ENCODE data around the gene GHR.

- TF ChIP-seq, protein P1, sequence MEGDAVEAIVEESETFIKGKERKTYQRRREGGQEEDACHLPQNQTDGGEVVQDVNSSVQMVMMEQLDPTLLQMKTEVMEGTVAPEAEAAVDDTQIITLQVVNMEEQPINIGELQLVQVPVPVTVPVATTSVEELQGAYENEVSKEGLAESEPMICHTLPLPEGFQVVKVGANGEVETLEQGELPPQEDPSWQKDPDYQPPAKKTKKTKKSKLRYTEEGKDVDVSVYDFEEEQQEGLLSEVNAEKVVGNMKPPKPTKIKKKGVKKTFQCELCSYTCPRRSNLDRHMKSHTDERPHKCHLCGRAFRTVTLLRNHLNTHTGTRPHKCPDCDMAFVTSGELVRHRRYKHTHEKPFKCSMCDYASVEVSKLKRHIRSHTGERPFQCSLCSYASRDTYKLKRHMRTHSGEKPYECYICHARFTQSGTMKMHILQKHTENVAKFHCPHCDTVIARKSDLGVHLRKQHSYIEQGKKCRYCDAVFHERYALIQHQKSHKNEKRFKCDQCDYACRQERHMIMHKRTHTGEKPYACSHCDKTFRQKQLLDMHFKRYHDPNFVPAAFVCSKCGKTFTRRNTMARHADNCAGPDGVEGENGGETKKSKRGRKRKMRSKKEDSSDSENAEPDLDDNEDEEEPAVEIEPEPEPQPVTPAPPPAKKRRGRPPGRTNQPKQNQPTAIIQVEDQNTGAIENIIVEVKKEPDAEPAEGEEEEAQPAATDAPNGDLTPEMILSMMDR (IDR thresholded peaks at IDR 0.05): no peak
- TF ChIP-seq POLR2A (IDR thresholded peaks at IDR 0.05): no peak
- TF ChIP-seq POLR2AphosphoS5 (IDR thresholded peaks at IDR 0.05): no peak
- no peak for TF ChIP-seq EP300 (IDR thresholded peaks at IDR 0.05; ENCODE audit: low read depth)
Observed at GRCh38 chr5:42648036-42648435, 224.8 kb downstream of the GHR start.
